ENCODE measurements around the gene KLHL30.

KLHL30 gene

GRCh38 chr2:238138331-238139195, at the start of gene KLHL30:
Gene KLHL30, plus strand, starts transcription at chr2:238138668. Its CDS starts 2,087 bp downstream, at chr2:238140755.
- no peak for DNase-seq (ENCODE audit: low read depth in 1 of 2, low spot score in 1 of 2)

GRCh38 chr2:238090887-238091286, 47.6 kb upstream of the KLHL30 start:
- no peak for DNase-seq (ENCODE audit: low read depth in 1 of 2, low spot score in 1 of 2)

GRCh38 chr2:238091436-238092060, 46.9 kb upstream of the KLHL30 start:
- DNase-seq (ENCODE audit: low read depth in 1 of 2, low spot score in 1 of 2), result no peak

- DNase-seq (ENCODE audit: low read depth in 1 of 2, low spot score in 1 of 2), result no peak
Measured at GRCh38 chr2:238092486-238093035, 45.9 kb upstream of the KLHL30 start.

GRCh38 chr2:238093181-238094140, 45.0 kb upstream of the KLHL30 start:
- no peak for DNase-seq (ENCODE audit: low read depth in 1 of 2, low spot score in 1 of 2)

- no peak for DNase-seq (ENCODE audit: low read depth in 1 of 2, low spot score in 1 of 2)
Measured at GRCh38 chr2:238094438-238095022, 43.9 kb upstream of the KLHL30 start.

- no peak for DNase-seq (ENCODE audit: low read depth in 1 of 2, low spot score in 1 of 2)
Measured at GRCh38 chr2:238095143-238095542, 43.3 kb upstream of the KLHL30 start.

GRCh38 chr2:238096311-238097011, 42.0 kb upstream of the KLHL30 start:
- DNase-seq (ENCODE audit: low read depth in 1 of 2, low spot score in 1 of 2), result no peak

GRCh38 chr2:238097201-238097987, 41.1 kb upstream of the KLHL30 start:
- DNase-seq (ENCODE audit: low read depth in 1 of 2, low spot score in 1 of 2), result no peak

GRCh38 chr2:238097988-238098871, 40.2 kb upstream of the KLHL30 start:
- no peak for DNase-seq (ENCODE audit: low read depth in 1 of 2, low spot score in 1 of 2)

- DNase-seq (ENCODE audit: low read depth in 1 of 2, low spot score in 1 of 2), result no peak
Measured at GRCh38 chr2:238098901-238099713, 39.4 kb upstream of the KLHL30 start.

- no peak for DNase-seq (ENCODE audit: low read depth in 1 of 2, low spot score in 1 of 2)
Measured at GRCh38 chr2:238099714-238100048, 38.8 kb upstream of the KLHL30 start.

- no peak for DNase-seq (ENCODE audit: low read depth in 1 of 2, low spot score in 1 of 2)
Measured at GRCh38 chr2:238100049-238100820, 38.2 kb upstream of the KLHL30 start, which contains the start of gene ESPNL. Gene ESPNL, plus strand, starts transcription at chr2:238100340. Its CDS starts 80 bp downstream, at chr2:238100420.

GRCh38 chr2:238100821-238101771, 37.4 kb upstream of the KLHL30 start:
- DNase-seq (ENCODE audit: low read depth in 1 of 2, low spot score in 1 of 2), result no peak
